ENCODE data around the gene RAB36. TPM values are rescaled to one million over a fixed set of nuclear protein-coding genes. Genes with fewer than 3 reads are reported as not detected.

The RAB36 gene
- total and polyA plus RNA-seq, 2 experiments from 2014 or later, result 2.7 to 5.3 TPM

DNA sequence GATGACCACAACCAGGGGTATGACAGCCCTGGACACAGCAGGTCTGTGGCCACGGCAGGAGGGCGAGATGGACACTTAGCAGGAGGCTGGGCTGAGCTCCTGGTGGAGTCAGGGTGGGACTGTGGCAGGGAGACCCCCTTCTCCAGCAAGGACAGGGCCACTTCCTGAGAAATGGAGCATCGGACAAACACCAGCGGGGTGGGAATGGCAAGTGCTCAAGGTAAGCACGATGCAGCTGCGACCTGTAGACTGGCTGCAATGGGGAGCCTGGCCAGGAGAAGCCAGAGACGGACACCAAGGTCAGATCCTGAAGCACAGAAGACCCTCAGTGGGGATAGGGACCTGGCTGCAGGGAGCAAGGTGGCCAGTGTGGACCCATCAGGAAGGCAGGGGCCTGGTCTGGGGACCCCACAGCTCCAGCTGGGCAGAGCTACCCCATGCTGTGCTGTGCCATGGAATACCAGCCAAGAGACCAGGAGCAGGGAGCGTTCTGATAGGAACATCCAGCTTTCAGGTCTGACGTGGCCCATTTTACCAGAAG lies 32.7 kb upstream of the RAB36 start:
- Histone ChIP-seq H2AFZ (no peak overlapping the region), H3K27me3 (no peaks in the 10 kb centered on the region), H3K4me3 (no peak overlapping the region), H3K4me1 (ENCODE audit: insufficient read depth) (no peaks in the 10 kb centered on the region), H4K20me1 (ENCODE audit: insufficient read depth, poor library complexity, severe bottlenecking) (no peaks in the 10 kb centered on the region), H3K4me2 (no peak overlapping the region), H3K79me2 (no peaks in the 10 kb centered on the region), H3K36me3 (replicated peaks; ENCODE audit: insufficient read depth, low read depth) (no peaks in the 10 kb centered on the region), H3K9me3 (ENCODE audit: low read depth) (no peaks in the 10 kb centered on the region), H3K27ac (no peak overlapping the region), H3K9me2 (replicated peaks; ENCODE audit: insufficient read depth) (no peaks in the 10 kb centered on the region)
- TF ChIP-seq CTCF (IDR thresholded peaks at IDR 0.05; ENCODE audit: poor library complexity) (no peak), EZH2 (IDR thresholded peaks at IDR 0.05; ENCODE audit: borderline replicate concordance) (no peak), EZH2phosphoT487 (IDR thresholded peaks at IDR 0.05; ENCODE audit: low read depth, severe bottlenecking, unreplicated experiment) (no peak)
- WGBS (ENCODE audit: low lambda C conversion rate, missing lambda C conversion rate), result 91% methylated on average over 9 of the region's 9 CpGs
- no peak for DNase-seq (ENCODE audit: low spot score)

- Histone ChIP-seq H3K79me2 (no peaks in the 10 kb centered on the region), H4K20me1 (ENCODE audit: insufficient read depth, poor library complexity, severe bottlenecking) (no peaks in the 10 kb centered on the region), H3K4me1 (ENCODE audit: insufficient read depth) (no peaks in the 10 kb centered on the region), H3K4me3 (no peak overlapping the region), H3K9me2 (replicated peaks; ENCODE audit: insufficient read depth) (no peaks in the 10 kb centered on the region), H2AFZ (no peak overlapping the region), H3K27me3 (no peaks in the 10 kb centered on the region), H3K36me3 (replicated peaks; ENCODE audit: insufficient read depth, low read depth) (no peaks in the 10 kb centered on the region), H3K4me2 (no peak overlapping the region), H3K27ac (no peak overlapping the region), H3K9me3 (ENCODE audit: low read depth) (no peaks in the 10 kb centered on the region)
- WGBS (ENCODE audit: low lambda C conversion rate, missing lambda C conversion rate), result 77% methylated on average over 14 of the region's 14 CpGs
- DNase-seq (ENCODE audit: low spot score), result peak; percentile 41
- TF ChIP-seq EZH2phosphoT487 (IDR thresholded peaks at IDR 0.05; ENCODE audit: low read depth, severe bottlenecking, unreplicated experiment) (no peak), EZH2 (IDR thresholded peaks at IDR 0.05; ENCODE audit: borderline replicate concordance) (no peak), CTCF (IDR thresholded peaks at IDR 0.05; ENCODE audit: poor library complexity) (no peak)
Observed at GRCh38 chr22:23113067-23113846, 32.0 kb upstream of the RAB36 start.

GRCh38 chr22:23113847-23114720 lies 31.2 kb upstream of the RAB36 start:
- 87% methylated on average over 17 of the region's 18 CpGs for whole genome bisulfite sequencing (ENCODE audit: low lambda C conversion rate, missing lambda C conversion rate)
- Histone ChIP-seq H4K20me1 (ENCODE audit: insufficient read depth, poor library complexity, severe bottlenecking) (no peaks in the 10 kb centered on the region), H3K9me2 (replicated peaks; ENCODE audit: insufficient read depth) (no peaks in the 10 kb centered on the region), H3K4me2 (no peak overlapping the region), H3K27me3 (no peaks in the 10 kb centered on the region), H3K9me3 (ENCODE audit: low read depth) (no peaks in the 10 kb centered on the region), H3K4me1 (ENCODE audit: insufficient read depth) (no peaks in the 10 kb centered on the region), H3K27ac (no peak overlapping the region), H3K36me3 (replicated peaks; ENCODE audit: insufficient read depth, low read depth) (no peaks in the 10 kb centered on the region), H2AFZ (no peak overlapping the region), H3K79me2 (no peaks in the 10 kb centered on the region), H3K4me3 (no peak overlapping the region)
- DNase-seq (ENCODE audit: low spot score), result no peak
- TF ChIP-seq EZH2phosphoT487 (IDR thresholded peaks at IDR 0.05; ENCODE audit: low read depth, severe bottlenecking, unreplicated experiment), result no peak
- no peak for TF ChIP-seq CTCF (IDR thresholded peaks at IDR 0.05; ENCODE audit: poor library complexity)
- TF ChIP-seq EZH2 (IDR thresholded peaks at IDR 0.05; ENCODE audit: borderline replicate concordance), result no peak
